ENCODE results near the gene CCDC57. TPM values are rescaled to one million over a fixed set of nuclear protein-coding genes. Genes with fewer than 3 reads are reported as not detected.

CCDC57 gene
- total RNA-seq, 1 donor from 2014 or later: 92.1 TPM

- peaks cover 21% of the 10 kb centered on the region for H3K36me3 Mint-ChIP-seq
- no peak overlapping the region for H3K4me3 Mint-ChIP-seq
- no peak overlapping the region for H3K27ac Mint-ChIP-seq
- no peak for DNase-seq (ENCODE audit: low spot score in 2 of 2, unreplicated experiment in 2 of 2)
- TF ChIP-seq CTCF (IDR thresholded peaks at IDR 0.05; ENCODE audit: unreplicated experiment): no peak
- no peaks in the 10 kb centered on the region for H3K27me3 Mint-ChIP-seq (ENCODE audit: low read depth)
- H3K4me1 Mint-ChIP-seq: peaks cover 6% of the 10 kb centered on the region
- H3K9me3 Mint-ChIP-seq: no peaks in the 10 kb centered on the region
Observed at GRCh38 chr17:82242977-82243647, 30.5 kb upstream of the CCDC57 start.

- TF ChIP-seq CTCF (IDR thresholded peaks at IDR 0.05; ENCODE audit: unreplicated experiment): no peak
- Mint-ChIP-seq H3K27me3 (ENCODE audit: low read depth) (no peaks in the 10 kb centered on the region), H3K9me3 (no peaks in the 10 kb centered on the region), H3K36me3 (peaks cover 16% of the 10 kb centered on the region), H3K4me3 (no peak overlapping the region), H3K4me1 (peaks cover 6% of the 10 kb centered on the region), H3K27ac (peak overlapping the region; percentile 21)
- no peak for DNase-seq (ENCODE audit: low spot score in 2 of 2, unreplicated experiment in 2 of 2)
Observed at GRCh38 chr17:82242698-82242976, 30.0 kb upstream of the CCDC57 start.

GRCh38 chr17:82241926-82242697 is 29.5 kb upstream of the CCDC57 start:
- H3K4me1 Mint-ChIP-seq: peaks cover 6% of the 10 kb centered on the region
- H3K4me3 Mint-ChIP-seq: no peak overlapping the region

GRCh38 chr17:82241183-82241925 is 28.7 kb upstream of the CCDC57 start:
- Mint-ChIP-seq H3K4me1 (peaks cover 6% of the 10 kb centered on the region), H3K36me3 (peaks cover 19% of the 10 kb centered on the region), H3K27ac (peak overlapping the region; percentile 51), H3K27me3 (ENCODE audit: low read depth) (no peaks in the 10 kb centered on the region), H3K4me3 (no peak overlapping the region), H3K9me3 (no peaks in the 10 kb centered on the region)
- no peak for DNase-seq (ENCODE audit: low spot score in 2 of 2, unreplicated experiment in 2 of 2)
- TF ChIP-seq CTCF (IDR thresholded peaks at IDR 0.05; ENCODE audit: unreplicated experiment): no peak

More at GRCh38 chr17:82241926-82242697, 29.5 kb upstream of the CCDC57 start:
- DNase-seq (ENCODE audit: low spot score in 2 of 2, unreplicated experiment in 2 of 2): no peak
- Mint-ChIP-seq H3K27me3 (ENCODE audit: low read depth) (no peaks in the 10 kb centered on the region), H3K9me3 (no peaks in the 10 kb centered on the region), H3K27ac (no peak overlapping the region), H3K36me3 (peaks cover 19% of the 10 kb centered on the region)
- TF ChIP-seq CTCF (IDR thresholded peaks at IDR 0.05; ENCODE audit: unreplicated experiment): no peak

GRCh38 chr17:82240506-82241182 is 28.0 kb upstream of the CCDC57 start:
- H3K27me3 Mint-ChIP-seq (ENCODE audit: low read depth): no peaks in the 10 kb centered on the region
- H3K4me1 Mint-ChIP-seq: peaks cover 9% of the 10 kb centered on the region
- H3K4me3 Mint-ChIP-seq: no peak overlapping the region

More at GRCh38 chr17:82240506-82241182, 28.0 kb upstream of the CCDC57 start:
- H3K9me3 Mint-ChIP-seq: no peaks in the 10 kb centered on the region
- H3K36me3 Mint-ChIP-seq: peaks cover 19% of the 10 kb centered on the region
- no peak for DNase-seq (ENCODE audit: low spot score in 2 of 2, unreplicated experiment in 2 of 2)
- H3K27ac Mint-ChIP-seq: peak overlapping the region; percentile 81
- no peak for TF ChIP-seq CTCF (IDR thresholded peaks at IDR 0.05; ENCODE audit: unreplicated experiment)
